GM12875 (cell line): Measurements from ENCODE around the gene VAV2.

Experiments
- H3K4me3 ChIP-seq: one replicate; pipeline ENCODE4 v1.5.1; 2011; ENCODE audit warnings: low read depth, low read length, control low read depth
- TF ChIP-seq, protein P1 (sequence below): IDR thresholded peaks from 2 replicates; pipeline ENCODE4 v1.5.1; 2011; ENCODE audit warnings: low read depth, mild to moderate bottlenecking, control low read depth, inconsistent platforms, low read length, moderate library complexity, borderline replicate concordance; ENCODE audit not compliant: insufficient read depth

The VAV2 gene

DNA sequence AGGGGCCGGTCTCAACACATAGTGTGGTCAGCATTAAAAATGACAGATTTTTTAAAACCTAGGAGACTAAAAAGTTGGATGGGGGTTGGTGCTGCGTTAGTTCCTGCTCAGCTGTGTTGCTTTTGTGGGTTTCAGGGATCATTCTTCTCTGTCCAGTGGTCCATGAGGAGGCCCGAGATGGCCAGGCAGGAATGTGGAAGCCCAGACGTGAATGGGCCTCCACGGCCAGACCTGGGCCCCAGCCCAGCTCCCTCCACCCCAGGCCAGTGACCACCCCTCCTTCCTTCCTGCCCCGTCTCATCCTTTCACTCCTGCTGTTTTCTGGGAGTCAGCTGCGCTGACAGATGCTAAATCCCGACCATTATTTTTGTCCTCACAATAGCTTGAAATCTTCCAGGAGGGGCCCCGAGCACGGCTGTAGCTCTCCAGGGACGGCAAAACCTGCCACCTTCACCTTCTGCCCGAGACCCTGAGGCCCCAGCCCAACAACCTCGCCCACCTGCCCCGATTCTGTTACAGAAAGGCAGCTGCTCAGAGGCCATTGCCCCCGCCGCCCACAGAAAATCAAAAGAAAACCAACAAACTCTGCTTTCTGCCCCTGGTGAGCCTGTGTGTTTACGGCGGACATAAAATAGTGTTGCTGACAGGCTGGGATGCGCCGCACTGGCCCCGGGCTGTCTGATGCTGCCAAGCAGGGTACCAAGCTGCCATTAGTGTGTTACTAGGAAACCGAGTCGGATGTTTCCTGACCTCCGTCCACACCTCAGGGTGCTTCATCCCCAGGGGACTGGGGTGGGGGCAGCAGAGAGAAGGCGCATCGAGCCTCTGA lies 170.3 kb downstream of the VAV2 start:
- peak overlapping the region; percentile 21 for H3K4me3 ChIP-seq
- TF ChIP-seq, protein P1, sequence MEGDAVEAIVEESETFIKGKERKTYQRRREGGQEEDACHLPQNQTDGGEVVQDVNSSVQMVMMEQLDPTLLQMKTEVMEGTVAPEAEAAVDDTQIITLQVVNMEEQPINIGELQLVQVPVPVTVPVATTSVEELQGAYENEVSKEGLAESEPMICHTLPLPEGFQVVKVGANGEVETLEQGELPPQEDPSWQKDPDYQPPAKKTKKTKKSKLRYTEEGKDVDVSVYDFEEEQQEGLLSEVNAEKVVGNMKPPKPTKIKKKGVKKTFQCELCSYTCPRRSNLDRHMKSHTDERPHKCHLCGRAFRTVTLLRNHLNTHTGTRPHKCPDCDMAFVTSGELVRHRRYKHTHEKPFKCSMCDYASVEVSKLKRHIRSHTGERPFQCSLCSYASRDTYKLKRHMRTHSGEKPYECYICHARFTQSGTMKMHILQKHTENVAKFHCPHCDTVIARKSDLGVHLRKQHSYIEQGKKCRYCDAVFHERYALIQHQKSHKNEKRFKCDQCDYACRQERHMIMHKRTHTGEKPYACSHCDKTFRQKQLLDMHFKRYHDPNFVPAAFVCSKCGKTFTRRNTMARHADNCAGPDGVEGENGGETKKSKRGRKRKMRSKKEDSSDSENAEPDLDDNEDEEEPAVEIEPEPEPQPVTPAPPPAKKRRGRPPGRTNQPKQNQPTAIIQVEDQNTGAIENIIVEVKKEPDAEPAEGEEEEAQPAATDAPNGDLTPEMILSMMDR: no peak

DNA sequence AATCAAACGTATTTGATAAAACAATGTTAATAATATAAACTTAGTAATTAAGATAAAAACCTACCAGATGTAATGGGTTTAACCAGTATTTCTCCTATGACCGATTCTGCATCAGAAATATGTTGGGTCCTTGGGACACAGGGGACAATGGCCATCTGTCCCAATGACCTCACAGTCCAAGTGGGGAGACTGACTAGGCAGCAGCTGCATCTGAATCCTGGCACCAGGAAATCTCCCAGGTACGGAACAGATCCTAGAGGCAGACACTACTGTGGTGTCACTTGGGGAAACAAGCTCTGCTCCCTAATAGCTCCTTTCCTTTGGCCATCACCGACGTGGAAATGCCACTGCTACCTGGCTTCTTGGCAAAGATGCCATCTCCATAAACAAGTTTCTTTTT lies 172.2 kb downstream of the VAV2 start:
- TF ChIP-seq, protein P1: no peak

DNA sequence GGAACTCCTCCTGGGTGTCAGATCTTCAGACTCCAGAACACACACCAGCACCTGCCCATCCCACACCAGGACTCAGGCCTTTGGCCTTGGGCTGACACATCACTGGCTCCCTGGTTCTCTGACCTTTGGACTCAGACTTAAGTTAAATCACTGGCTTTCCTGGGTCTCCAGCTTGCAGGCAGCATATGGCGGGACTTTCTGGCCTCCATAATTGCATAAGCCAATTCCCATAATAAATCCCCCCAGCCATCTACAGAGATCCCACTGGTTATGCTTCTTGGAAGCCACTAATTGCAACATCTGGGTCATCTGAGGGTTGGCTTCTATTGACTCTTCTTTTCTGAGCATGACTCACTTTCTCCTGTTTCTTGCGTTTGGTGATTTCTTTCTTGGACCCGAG lies 173.7 kb downstream of the VAV2 start:
- H3K4me3 ChIP-seq: no peak overlapping the region
- TF ChIP-seq, protein P1: no peak

More for the DNA sequence above, 172.2 kb downstream of the VAV2 start:
- H3K4me3 ChIP-seq: no peak overlapping the region

DNA sequence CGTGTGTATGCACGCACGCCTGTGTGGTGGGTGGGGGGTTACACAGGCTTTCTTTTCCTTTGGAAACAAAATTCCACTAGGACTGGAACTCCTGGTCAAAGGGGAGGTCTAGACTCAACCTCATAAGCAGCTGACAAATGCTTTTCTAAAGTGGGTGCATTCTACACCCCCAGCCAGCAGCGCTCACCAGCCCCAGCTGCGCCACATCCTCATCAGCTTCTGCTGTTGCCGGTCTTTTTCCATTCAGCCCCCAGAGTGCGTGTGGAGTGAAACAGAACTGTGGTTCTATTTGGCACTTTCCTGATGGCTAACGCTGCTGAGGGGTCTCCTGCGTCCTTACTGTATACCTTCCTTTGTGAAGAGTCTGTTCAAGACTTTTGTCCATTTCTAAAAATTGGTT lies 176.3 kb downstream of the VAV2 start:
- TF ChIP-seq, protein P1: no peak
- H3K4me3 ChIP-seq: no peak overlapping the region

DNA sequence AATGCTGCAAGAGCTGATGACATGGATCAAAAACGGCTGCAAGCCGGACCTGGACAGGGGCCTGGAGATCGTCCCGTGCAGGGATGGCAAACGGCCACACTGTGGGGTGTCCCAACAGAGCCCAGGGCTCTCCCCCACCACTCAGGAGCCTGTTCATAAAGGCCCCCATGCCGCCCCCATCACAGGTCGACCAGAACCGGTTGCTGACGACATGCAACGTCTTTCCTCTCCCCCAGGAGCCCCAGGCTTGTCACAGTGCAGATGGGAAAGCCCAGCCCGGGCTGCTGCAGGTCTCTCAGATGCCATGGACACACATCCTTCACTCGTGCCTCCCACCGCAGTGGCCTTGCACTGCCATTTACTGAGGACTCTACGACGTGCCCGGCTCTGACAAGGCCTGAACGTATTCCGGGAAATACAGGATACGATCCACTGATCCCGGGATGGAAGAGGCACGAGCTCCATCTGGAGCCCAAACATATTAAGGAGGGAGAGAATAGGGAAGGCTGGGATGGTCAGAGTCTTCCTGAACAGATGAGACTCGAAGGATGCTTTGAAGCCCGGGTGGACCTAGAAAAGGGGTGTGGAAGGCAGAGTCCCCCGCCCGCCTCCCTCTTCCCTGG lies 177.4 kb downstream of the VAV2 start:
- no peak overlapping the region for H3K4me3 ChIP-seq
- TF ChIP-seq, protein P1: no peak

DNA sequence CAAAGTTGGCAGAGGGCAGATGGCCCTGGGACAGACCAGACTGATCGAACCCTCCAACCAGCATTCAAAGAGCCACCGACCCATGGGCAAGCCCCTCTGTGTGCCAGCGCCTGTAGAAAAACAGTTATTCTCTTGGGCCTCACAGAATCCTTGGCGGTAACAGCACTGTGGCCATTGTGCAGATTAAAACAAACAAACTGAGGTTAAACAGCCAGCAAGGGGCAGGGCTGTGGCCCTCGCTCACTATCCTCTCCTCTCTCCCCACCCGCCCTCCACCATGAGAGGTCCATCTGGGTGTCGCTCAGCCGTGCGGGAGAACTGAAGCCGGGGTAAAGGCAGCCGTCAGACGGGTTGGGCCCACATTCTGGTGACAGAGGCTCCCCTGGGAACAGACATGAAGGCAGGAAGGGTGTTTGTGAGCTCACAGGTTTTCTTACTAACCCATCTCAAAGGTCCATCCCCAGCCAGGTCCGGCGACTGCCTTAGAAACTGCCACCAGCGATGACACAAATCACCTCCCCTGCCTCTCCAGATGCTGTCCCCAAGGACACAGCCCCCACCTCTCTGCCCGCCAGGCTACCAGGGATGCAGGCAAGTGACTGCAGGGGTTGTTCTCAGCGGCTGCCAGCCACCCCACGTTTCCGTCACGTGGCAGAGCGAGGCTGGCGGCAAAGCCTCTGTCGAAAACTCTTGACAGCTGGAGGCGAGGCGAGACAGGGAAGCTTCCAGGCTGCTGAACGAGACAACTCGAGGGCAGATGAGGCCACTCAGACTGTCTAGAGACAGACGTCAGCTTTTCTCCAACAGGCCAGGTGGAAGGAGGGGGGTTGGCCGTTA lies 178.2 kb downstream of the VAV2 start:
- no peak overlapping the region for H3K4me3 ChIP-seq
- TF ChIP-seq, protein P1: no peak
